WI38 (cell line): ENCODE data around the gene ALDH9A1.
"Not testable (repeated sequence)": the region's sequence is repeated elsewhere in the genome, so short reads cannot be mapped to it uniquely, and the experiment has no call there.

Source experiments
- H3K4me3 ChIP-seq: 2 replicates; pipeline ENCODE4 v1.5.1; 2011; ENCODE audit warnings: low read depth, mild to moderate bottlenecking, control low read depth, low read length
- CTCF ChIP-seq: IDR thresholded peaks from 2 replicates; pipeline ENCODE4 v1.5.1; 2012; ENCODE audit warnings: low read depth, mild to moderate bottlenecking, control low read depth, low read length

The ALDH9A1 gene

GRCh38 chr1:165697881-165698760, at the start of gene ALDH9A1:
Gene ALDH9A1 (minus strand): TSS chr1:165698562. CDS start chr1:165698558, 4 bp downstream.
- 0 out of 2 replicates have a peak, but pooled peaks have one; percentile 7 for TF ChIP-seq CTCF
- peak within 1 kb of the TSS; percentile 91 for H3K4me3 ChIP-seq

GRCh38 chr1:165747632-165748447, 49.5 kb upstream of the ALDH9A1 start:
- H3K4me3 ChIP-seq, result no peak overlapping the region
- TF ChIP-seq CTCF, result no peak

GRCh38 chr1:165744913-165745312, 46.6 kb upstream of the ALDH9A1 start:
- not testable (repeated sequence) for H3K4me3 ChIP-seq

- TF ChIP-seq CTCF, result no peak
- no peak overlapping the region for H3K4me3 ChIP-seq
Observed at GRCh38 chr1:165742194-165742593, 43.8 kb upstream of the ALDH9A1 start.

- H3K4me3 ChIP-seq, result no peak overlapping the region
- no peak for TF ChIP-seq CTCF
Observed at GRCh38 chr1:165738794-165739193, 40.4 kb upstream of the ALDH9A1 start.

GRCh38 chr1:165737196-165737595, 38.8 kb upstream of the ALDH9A1 start:
- H3K4me3 ChIP-seq, result no peak overlapping the region
- TF ChIP-seq CTCF, result no peak

- TF ChIP-seq CTCF, result no peak
- no peak overlapping the region for H3K4me3 ChIP-seq
Observed at GRCh38 chr1:165734906-165735305, 36.5 kb upstream of the ALDH9A1 start.
